Transverse colon (tissue), 4 donors: ENCODE measurements around the gene EFEMP1. TPM values are rescaled to one million over a fixed set of nuclear protein-coding genes. Genes with fewer than 3 reads are reported as not detected.

Experiments
- DNase-seq: peaks from one replicate; pipeline ENCODE4 v3.0.0-alpha.2; 2019
- H3K27ac ChIP-seq, 4 donors: fragments of 200-600 bp; sonication (generic); 2 replicates each; pipeline ENCODE4 v1.5.1; 2016 to 2018; ENCODE audit warnings: inconsistent platforms in 4 of 4
- H3K27me3 ChIP-seq: fragments of 200-600 bp; sonication (generic); 2 replicates; pipeline ENCODE4 v1.5.1; 2017; ENCODE audit warnings: inconsistent platforms
- H3K36me3 ChIP-seq, 4 donors: fragments of 200-600 bp; sonication (generic); 2 replicates each; pipeline ENCODE4 v1.5.1; 2017 to 2019; ENCODE audit warnings: inconsistent platforms in 4 of 4
- H3K4me1 ChIP-seq, 4 donors: fragments of 200-600 bp; sonication (generic); 2 replicates each; pipeline ENCODE4 v1.5.1; 2017 to 2020; ENCODE audit warnings: inconsistent platforms in 4 of 4
- H3K4me3 ChIP-seq, 4 donors: fragments of 200-600 bp; sonication (generic); 1 replicate in 1 of 4; 2 replicates in 3 of 4; pipeline versions ENCODE4 v1.5.1 to v1.6.1; 2017 to 2019; ENCODE audit warnings: inconsistent platforms in 4 of 4
- H3K9me3 ChIP-seq, 2 donors: fragments of 200-600 bp; sonication (generic); 2 replicates each; pipeline ENCODE4 v1.5.1; 2017 to 2019; ENCODE audit warnings: inconsistent platforms in 2 of 2
- EP300 ChIP-seq: sonication (generic); formaldehyde crosslinking; IDR thresholded peaks from one replicate; pipeline ENCODE4 v1.6.1; 2017; ENCODE audit warnings: antibody characterized with exemption, low read depth
- POLR2A ChIP-seq: fragments of 450-650 bp; IDR thresholded peaks from one replicate; pipeline ENCODE4 v1.6.1; 2016; ENCODE audit warnings: antibody characterized with exemption, mild to moderate bottlenecking, moderate library complexity
- POLR2AphosphoS5 ChIP-seq, 3 donors: sonication (generic); formaldehyde crosslinking; IDR thresholded peaks; one replicate each; pipeline ENCODE4 v1.6.1; 2016; ENCODE audit warnings: antibody characterized with exemption in 3 of 3
- WGBS, 2 donors: methylation state at CpG; one replicate each; pipeline ENCODE4 v1.1.5; 2018; ENCODE audit warnings: low coverage in 1 of 2; 5-methylcytosine and 5-hydroxymethylcytosine counted together
- in situ Hi-C, 4 donors: fragments of 200-750 bp; cut with MboI; loops; one replicate each; pipeline versions ENCODE4 v1.15.0 to v1.15.1; 2017; ENCODE audit warnings: low sequenced_read_pairs in 3 of 4, low pct_ligation_motif_present in 1 of 4, low pct_unique_long_range_greater_than_20kb in 1 of 4
- intact Hi-C: fragments of 100-400 bp; cut with DNase I; formaldehyde crosslinking; loops from one replicate; pipeline ENCODE4 v1.15.1; 2023; ENCODE audit warnings: low total_unique reads
- total RNA-seq, 4 donors: library from RNA; depleted of rRNA; stranded (reverse); fragments of >200 nt; gene quantifications; one replicate each; pipeline ENCODE4 v1.1.0, GENCODE V29; 2016
- TF ChIP-seq, protein P1 (sequence below), 5 experiments: fragments of 200-600 bp in 3 of 5; fragments of 450-650 bp in 2 of 5; sonication (generic) in 3 of 5; IDR thresholded peaks; 1 replicate in 2 of 5; 2 replicates in 3 of 5; pipeline ENCODE4 v1.5.1; 2016 to 2017; ENCODE audit warnings: antibody characterized with exemption in 5 of 5, inconsistent platforms in 3 of 5, mild to moderate bottlenecking in 2 of 5, moderate library complexity in 1 of 5

The EFEMP1 gene
- total RNA-seq, 4 donors from 2014 or later = 12.0 to 34.8 (median 26.5) TPM

DNA sequence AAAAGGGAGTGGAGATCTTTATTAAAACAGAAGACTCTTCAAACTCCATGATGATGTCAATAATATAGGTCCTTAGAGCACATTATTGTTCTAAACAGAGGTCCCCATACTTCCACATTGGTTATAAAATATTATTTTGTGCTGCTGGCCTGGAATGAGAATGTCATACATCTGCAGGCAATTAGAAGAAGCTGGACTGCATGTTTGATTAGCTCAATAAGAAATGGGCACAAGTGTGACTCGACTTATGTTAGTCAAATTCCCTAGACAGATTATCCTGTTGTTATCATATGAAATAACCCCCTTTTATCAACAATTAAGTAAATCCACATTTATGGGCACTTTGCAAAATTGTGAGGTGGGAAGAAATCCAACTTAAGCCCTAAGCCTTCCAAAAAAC, 8.8 kb downstream of the EFEMP1 start:
- no peak overlapping the region for H3K4me3 ChIP-seq
- TF ChIP-seq EP300 (no peak), POLR2AphosphoS5 (IDR thresholded peaks at IDR 0.05) (no peak), POLR2A (no peak)
- TF ChIP-seq, protein P1, sequence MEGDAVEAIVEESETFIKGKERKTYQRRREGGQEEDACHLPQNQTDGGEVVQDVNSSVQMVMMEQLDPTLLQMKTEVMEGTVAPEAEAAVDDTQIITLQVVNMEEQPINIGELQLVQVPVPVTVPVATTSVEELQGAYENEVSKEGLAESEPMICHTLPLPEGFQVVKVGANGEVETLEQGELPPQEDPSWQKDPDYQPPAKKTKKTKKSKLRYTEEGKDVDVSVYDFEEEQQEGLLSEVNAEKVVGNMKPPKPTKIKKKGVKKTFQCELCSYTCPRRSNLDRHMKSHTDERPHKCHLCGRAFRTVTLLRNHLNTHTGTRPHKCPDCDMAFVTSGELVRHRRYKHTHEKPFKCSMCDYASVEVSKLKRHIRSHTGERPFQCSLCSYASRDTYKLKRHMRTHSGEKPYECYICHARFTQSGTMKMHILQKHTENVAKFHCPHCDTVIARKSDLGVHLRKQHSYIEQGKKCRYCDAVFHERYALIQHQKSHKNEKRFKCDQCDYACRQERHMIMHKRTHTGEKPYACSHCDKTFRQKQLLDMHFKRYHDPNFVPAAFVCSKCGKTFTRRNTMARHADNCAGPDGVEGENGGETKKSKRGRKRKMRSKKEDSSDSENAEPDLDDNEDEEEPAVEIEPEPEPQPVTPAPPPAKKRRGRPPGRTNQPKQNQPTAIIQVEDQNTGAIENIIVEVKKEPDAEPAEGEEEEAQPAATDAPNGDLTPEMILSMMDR (IDR thresholded peaks at IDR 0.05) = no peak
- no peaks in the 10 kb centered on the region for H3K27me3 ChIP-seq
- 75% methylated on average over 1 of the region's 1 CpG; no CpG with 5 or more reads in 1 of the 2 donors for WGBS, 2 donors
- H3K36me3 ChIP-seq = no peaks in the 10 kb centered on the region
- in situ Hi-C loops = no loop called here
- H3K27ac ChIP-seq = no peak overlapping the region
- DNase-seq = no peak
- intact Hi-C loops = no loop called here
- no peaks in the 10 kb centered on the region for H3K9me3 ChIP-seq
- H3K4me1 ChIP-seq = no peaks in the 10 kb centered on the region

GRCh38 chr2:55912926-55913325, 10.7 kb downstream of the EFEMP1 start:
- TF ChIP-seq EP300 (no peak), POLR2AphosphoS5 (IDR thresholded peaks at IDR 0.05) (no peak), POLR2A (no peak)
- TF ChIP-seq, protein P1 (IDR thresholded peaks at IDR 0.05) = no peak
- DNase-seq = no peak
- Histone ChIP-seq H3K9me3 (no peaks in the 10 kb centered on the region), H3K4me3 (no peak overlapping the region), H3K27me3 (no peaks in the 10 kb centered on the region), H3K27ac (no peak overlapping the region), H3K36me3 (no peaks in the 10 kb centered on the region), H3K4me1 (no peaks in the 10 kb centered on the region)
- WGBS, 2 donors = 86 to 90% methylated on average over 3 of the region's 3 CpGs
- in situ Hi-C loops = no loop called here
- intact Hi-C loops = no loop called here

- intact Hi-C loops (no loop called here), in situ Hi-C loops (no loop called here)
- no peak for DNase-seq
- Histone ChIP-seq H3K27me3 (no peaks in the 10 kb centered on the region), H3K36me3 (no peaks in the 10 kb centered on the region), H3K9me3 (no peaks in the 10 kb centered on the region), H3K4me1 (no peaks in the 10 kb centered on the region), H3K27ac (no peak overlapping the region), H3K4me3 (no peak overlapping the region)
- TF ChIP-seq, protein P1 (IDR thresholded peaks at IDR 0.05) = no peak
- TF ChIP-seq EP300 (no peak), POLR2AphosphoS5 (IDR thresholded peaks at IDR 0.05) (no peak), POLR2A (no peak)
- WGBS, 2 donors = 91 to 94% methylated on average over 2 of the region's 2 CpGs
Measured at GRCh38 chr2:55910077-55910476, 13.5 kb downstream of the EFEMP1 start.

DNA sequence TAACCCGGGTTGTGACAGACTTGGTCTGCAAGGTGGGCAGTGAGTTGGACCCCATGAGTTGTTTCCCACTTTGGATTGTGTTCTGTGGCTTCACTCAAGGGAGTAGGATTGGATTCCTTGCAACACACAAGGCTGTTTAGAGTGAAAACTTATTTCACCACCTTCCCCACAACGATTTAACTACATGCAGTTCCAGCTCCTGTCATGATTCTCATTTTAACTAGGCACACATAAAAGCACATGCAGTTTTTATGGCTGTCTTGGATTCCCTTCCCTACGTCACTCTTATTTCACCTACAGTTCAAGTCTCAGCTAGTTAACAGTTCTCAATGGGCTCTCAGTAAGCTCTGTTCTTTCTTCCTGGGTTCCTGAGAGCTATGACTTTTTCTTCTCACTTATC, 15.9 kb downstream of the EFEMP1 start:
- no peak overlapping the region for H3K27ac ChIP-seq
- H3K9me3 ChIP-seq = no peaks in the 10 kb centered on the region
- 27 to 39% methylated on average over 3 of the region's 3 CpGs for WGBS, 2 donors
- no peaks in the 10 kb centered on the region for H3K4me1 ChIP-seq
- in situ Hi-C loops = no loop called here
- no peak overlapping the region for H3K4me3 ChIP-seq
- intact Hi-C loops = no loop called here
- no peak for DNase-seq
- no peaks in the 10 kb centered on the region for H3K27me3 ChIP-seq
- no peak for TF ChIP-seq POLR2A
- TF ChIP-seq, protein P1 (IDR thresholded peaks at IDR 0.05) = no peak
- TF ChIP-seq POLR2AphosphoS5 (IDR thresholded peaks at IDR 0.05) = no peak
- TF ChIP-seq EP300 = no peak
- H3K36me3 ChIP-seq = no peaks in the 10 kb centered on the region
